Colonic mucosa (tissue), 4 donors: ENCODE results near the gene BZW2. TPM values are rescaled to one million over a fixed set of nuclear protein-coding genes. Genes with fewer than 3 reads are reported as not detected.

Source experiments
- DNase-seq: peaks from one replicate; pipeline ENCODE4 v3.0.0-alpha.2; 2020
- H3K27ac ChIP-seq: fragments of 200-600 bp; one replicate; pipeline ENCODE4 v1.8.0; 2021
- H3K27me3 ChIP-seq: fragments of 200-600 bp; one replicate; pipeline ENCODE4 v1.8.0; 2021
- H3K36me3 ChIP-seq: fragments of 200-600 bp; one replicate; pipeline ENCODE4 v1.8.0; 2021
- H3K4me1 ChIP-seq: fragments of 200-600 bp; one replicate; pipeline ENCODE4 v1.8.0; 2021; ENCODE audit warnings: mild to moderate bottlenecking
- H3K4me3 ChIP-seq: fragments of 200-600 bp; one replicate; pipeline ENCODE4 v1.8.0; 2021
- H3K9ac ChIP-seq, 2 donors: one replicate each; pipeline ENCODE4 v1.7.0; 2013; ENCODE audit warnings: control low read depth in 2 of 2, low read depth in 2 of 2, low read length in 2 of 2
- H3K9me3 ChIP-seq: fragments of 200-600 bp; one replicate; pipeline ENCODE4 v1.8.0; 2021
- intact Hi-C: fragments of 100-400 bp; cut with DNase I; formaldehyde crosslinking; loops from one replicate; pipeline ENCODE4 v1.14.1; 2022
- total RNA-seq, 2 donors: library from RNA; stranded (reverse); fragmentation: NEBNext Ultra II Directional in 1 of 2; extraction: Animal tissue kit (Norgen Biotek cat#: 25700) in 1 of 2; gene quantifications; one replicate each; pipeline ENCODE4 v1.2.1, GENCODE V29; 2021
- TF ChIP-seq, protein P1 (sequence below): fragments of 200-600 bp; IDR thresholded peaks from one replicate; pipeline ENCODE4 v1.8.0; 2022; ENCODE audit warnings: antibody characterized with exemption, mild to moderate bottlenecking
- donor health status: healthy.
- donor health status: DM: no; HTN: no; CAD: no.
- donor health status: DM: no; HTN: no; CAD: no.

The BZW2 gene
- total RNA-seq, 2 donors from 2014 or later, result 56.1 to 73.8 TPM

DNA sequence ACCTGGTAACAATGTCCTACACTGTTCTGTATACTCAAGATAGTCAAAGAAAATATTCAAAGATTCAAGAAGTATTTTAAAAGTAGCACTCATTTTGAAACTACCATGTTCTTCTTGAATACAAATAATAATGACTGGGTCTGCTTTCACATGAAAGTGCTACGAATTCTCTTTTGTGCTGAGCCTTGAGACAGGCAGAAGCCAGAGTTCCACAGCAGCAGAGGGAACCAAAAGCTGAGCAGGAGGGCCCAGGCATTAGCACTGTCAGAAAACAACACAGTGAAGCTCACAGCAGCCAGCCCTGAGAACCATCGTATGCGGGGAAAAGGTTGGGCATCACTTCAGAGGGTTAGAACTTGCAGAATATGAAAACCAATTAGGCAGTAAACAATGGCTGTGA, 39.3 kb upstream of the BZW2 start:
- no peaks in the 10 kb centered on the region for H3K4me1 ChIP-seq
- no peaks in the 10 kb centered on the region for H3K9me3 ChIP-seq
- intact Hi-C loops, result loop anchor here (10.0 kb wide), 1 partner anchor 88 kb away; no protein-coding TSS in a partner anchor
- no peak overlapping the region for H3K4me3 ChIP-seq
- H3K27ac ChIP-seq, result no peak overlapping the region
- H3K27me3 ChIP-seq, result no peaks in the 10 kb centered on the region
- H3K36me3 ChIP-seq, result no peaks in the 10 kb centered on the region
- TF ChIP-seq, protein P1, sequence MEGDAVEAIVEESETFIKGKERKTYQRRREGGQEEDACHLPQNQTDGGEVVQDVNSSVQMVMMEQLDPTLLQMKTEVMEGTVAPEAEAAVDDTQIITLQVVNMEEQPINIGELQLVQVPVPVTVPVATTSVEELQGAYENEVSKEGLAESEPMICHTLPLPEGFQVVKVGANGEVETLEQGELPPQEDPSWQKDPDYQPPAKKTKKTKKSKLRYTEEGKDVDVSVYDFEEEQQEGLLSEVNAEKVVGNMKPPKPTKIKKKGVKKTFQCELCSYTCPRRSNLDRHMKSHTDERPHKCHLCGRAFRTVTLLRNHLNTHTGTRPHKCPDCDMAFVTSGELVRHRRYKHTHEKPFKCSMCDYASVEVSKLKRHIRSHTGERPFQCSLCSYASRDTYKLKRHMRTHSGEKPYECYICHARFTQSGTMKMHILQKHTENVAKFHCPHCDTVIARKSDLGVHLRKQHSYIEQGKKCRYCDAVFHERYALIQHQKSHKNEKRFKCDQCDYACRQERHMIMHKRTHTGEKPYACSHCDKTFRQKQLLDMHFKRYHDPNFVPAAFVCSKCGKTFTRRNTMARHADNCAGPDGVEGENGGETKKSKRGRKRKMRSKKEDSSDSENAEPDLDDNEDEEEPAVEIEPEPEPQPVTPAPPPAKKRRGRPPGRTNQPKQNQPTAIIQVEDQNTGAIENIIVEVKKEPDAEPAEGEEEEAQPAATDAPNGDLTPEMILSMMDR, result no peak
- no peak for DNase-seq
- H3K9ac ChIP-seq, result no peak overlapping the region

DNA sequence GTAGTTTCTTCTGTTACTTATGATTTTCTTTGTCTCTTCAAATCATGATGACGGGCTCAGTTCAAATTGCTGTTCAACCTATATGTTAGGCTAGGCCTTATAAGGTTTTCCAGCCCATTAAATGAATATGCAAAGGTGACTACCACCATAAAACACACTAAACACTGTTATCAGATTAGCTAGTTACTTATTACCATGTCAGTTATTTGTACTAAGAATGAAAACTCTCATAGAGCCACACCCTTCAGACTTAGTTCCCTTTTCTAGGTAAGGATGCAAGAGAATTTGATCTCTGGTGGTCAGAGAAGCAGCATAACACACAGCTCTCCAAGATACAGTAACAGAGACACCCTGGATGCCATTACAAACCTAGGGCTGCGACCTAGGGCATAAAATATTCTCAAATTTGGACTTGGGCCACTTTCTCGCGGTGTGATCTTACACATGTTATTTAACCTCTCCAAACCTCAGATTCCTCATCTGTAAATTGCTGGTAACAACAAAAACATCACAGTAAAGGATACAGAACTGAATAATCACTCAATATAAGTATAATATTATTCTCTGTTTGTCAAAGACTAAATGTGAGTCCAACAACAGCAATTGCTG, 36.0 kb upstream of the BZW2 start:
- no peaks in the 10 kb centered on the region for H3K4me1 ChIP-seq
- no peak for DNase-seq
- H3K36me3 ChIP-seq, result no peaks in the 10 kb centered on the region
- no peaks in the 10 kb centered on the region for H3K27me3 ChIP-seq
- H3K4me3 ChIP-seq, result no peak overlapping the region
- H3K9me3 ChIP-seq, result no peaks in the 10 kb centered on the region
- peak overlapping the region; percentile 82 for H3K27ac ChIP-seq
- peak overlapping the region in 1 of 2 donors; percentile 48 for H3K9ac ChIP-seq
- TF ChIP-seq, protein P1, result no peak
- intact Hi-C loops, result loop anchor here (10.0 kb wide), 1 partner anchor 85 kb away; no protein-coding TSS in a partner anchor

DNA sequence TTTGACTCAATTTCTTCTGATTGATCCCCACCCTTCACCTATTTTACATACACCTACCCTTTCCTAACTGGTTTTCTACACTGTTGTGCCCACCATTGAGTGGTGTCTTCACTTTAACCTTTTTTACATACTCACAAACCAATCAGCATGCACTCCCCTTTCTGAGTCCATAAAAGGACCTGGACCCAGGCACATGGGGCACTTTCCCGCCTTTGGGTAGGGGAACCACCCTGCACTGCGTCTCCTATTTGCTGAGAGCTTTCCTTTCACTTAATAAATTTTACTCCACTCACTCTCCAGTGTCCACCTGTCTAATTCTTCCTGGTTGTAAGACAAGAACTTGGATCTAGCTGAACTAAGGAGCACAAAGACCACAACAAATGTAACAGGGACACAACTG, 34.3 kb upstream of the BZW2 start:
- Histone ChIP-seq H3K9me3 (no peaks in the 10 kb centered on the region), H3K9ac (no peak overlapping the region), H3K27me3 (no peaks in the 10 kb centered on the region), H3K27ac (peak overlapping the region; percentile 6), H3K36me3 (no peaks in the 10 kb centered on the region), H3K4me3 (no peak overlapping the region), H3K4me1 (no peaks in the 10 kb centered on the region)
- TF ChIP-seq, protein P1, result no peak
- no peak for DNase-seq
- intact Hi-C loops, result no loop called here

DNA sequence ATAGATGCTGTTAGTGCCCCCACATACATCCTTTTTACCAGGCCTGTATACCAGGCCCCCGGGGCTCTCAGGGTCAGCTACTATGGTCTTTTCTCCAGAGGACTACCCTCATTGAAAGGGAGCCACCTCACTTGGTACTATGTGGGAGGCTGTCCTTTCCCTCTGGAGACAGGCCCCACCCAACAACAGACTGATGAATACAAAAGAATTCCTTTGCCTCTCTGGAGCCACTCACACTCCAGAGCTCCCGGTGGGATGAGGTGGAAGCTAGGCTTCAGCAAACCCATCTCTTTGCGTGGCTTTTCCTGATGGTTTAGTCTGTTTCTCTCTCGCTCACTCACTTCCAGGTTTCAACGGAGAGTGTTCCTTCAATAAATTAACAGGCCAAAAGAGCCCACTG, 30.8 kb upstream of the BZW2 start:
- H3K4me1 ChIP-seq, result no peaks in the 10 kb centered on the region
- no peak overlapping the region for H3K27ac ChIP-seq
- H3K36me3 ChIP-seq, result no peaks in the 10 kb centered on the region
- TF ChIP-seq, protein P1, result no peak
- no peaks in the 10 kb centered on the region for H3K9me3 ChIP-seq
- no peak overlapping the region for H3K9ac ChIP-seq
- H3K27me3 ChIP-seq, result no peaks in the 10 kb centered on the region
- intact Hi-C loops, result no loop called here
- no peak overlapping the region for H3K4me3 ChIP-seq
- DNase-seq, result no peak

DNA sequence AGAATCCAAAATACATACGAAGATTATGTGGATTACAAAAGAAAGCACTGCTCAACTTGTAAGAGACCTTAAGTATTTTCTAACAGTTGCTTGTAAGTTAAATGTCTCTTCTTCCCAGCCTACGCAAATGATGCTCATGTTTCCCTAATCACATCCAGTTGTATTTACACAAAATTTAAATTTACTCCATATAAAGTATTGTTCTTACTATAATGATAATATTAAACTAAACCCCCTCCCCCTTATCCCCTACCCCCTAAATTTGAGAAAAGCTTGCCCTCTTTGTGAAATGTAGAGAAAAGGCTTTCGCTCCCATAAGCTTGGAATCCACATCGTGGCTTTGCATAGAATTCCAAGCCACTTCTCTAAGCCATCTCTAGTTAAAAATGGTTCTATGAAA, 29.9 kb upstream of the BZW2 start:
- intact Hi-C loops, result no loop called here
- no peak overlapping the region for H3K9ac ChIP-seq
- TF ChIP-seq, protein P1, result no peak
- H3K27ac ChIP-seq, result no peak overlapping the region
- no peak overlapping the region for H3K4me3 ChIP-seq
- no peak for DNase-seq
- H3K9me3 ChIP-seq, result no peaks in the 10 kb centered on the region
- no peaks in the 10 kb centered on the region for H3K27me3 ChIP-seq
- no peaks in the 10 kb centered on the region for H3K36me3 ChIP-seq
- H3K4me1 ChIP-seq, result no peaks in the 10 kb centered on the region
